ENCODE data around the gene WASF1.

DNA sequence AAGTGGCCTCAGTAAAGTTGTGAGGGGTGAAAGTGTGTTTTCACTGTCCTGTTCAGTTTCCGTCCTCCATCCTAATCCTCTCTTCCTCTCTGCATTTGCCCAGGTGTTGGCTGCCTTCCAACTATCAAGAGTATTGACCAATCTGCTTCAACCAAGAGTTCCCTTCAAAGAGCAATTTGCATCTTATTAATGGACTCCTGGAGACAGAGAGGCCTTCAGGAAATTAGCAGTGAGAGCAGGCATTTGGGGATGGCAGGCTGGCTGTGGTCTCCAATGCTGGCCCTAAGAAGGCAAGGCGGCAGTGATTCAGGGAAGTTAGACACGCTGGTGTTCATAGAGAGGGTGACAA, 124.1 kb downstream of the WASF1 start:
- no peak for TF ChIP-seq CTCF (IDR thresholded peaks at IDR 0.05; ENCODE audit: poor library complexity)
- no peak for TF ChIP-seq EZH2phosphoT487 (IDR thresholded peaks at IDR 0.05; ENCODE audit: low read depth, severe bottlenecking, unreplicated experiment)
- TF ChIP-seq EZH2 (IDR thresholded peaks at IDR 0.05; ENCODE audit: borderline replicate concordance): no peak
